NB4 (cell line): ENCODE measurements around the gene PGF.
"Not testable (repeated sequence)": the region's sequence is repeated elsewhere in the genome, so short reads cannot be mapped to it uniquely, and the experiment has no call there.

Experiments used
- DNase-seq: peaks from one replicate; pipeline ENCODE4 v3.0.0; 2010; ENCODE audit warnings: low read depth
- H3K4me3 ChIP-seq: one replicate; pipeline ENCODE4 v1.5.1; 2011; ENCODE audit warnings: mild to moderate bottlenecking, low read depth, low read length, moderate library complexity
- MYC ChIP-seq: IDR thresholded peaks from 2 replicates; pipeline ENCODE4 v1.6.1; 2011; ENCODE audit warnings: low read depth, low read length
- POLR2A ChIP-seq: IDR thresholded peaks from 2 replicates; pipeline ENCODE4 v1.6.1; 2011; ENCODE audit warnings: mild to moderate bottlenecking; ENCODE audit not compliant: insufficient read length; ENCODE audit errors: extremely low read depth
- TF ChIP-seq, protein P1 (sequence below): IDR thresholded peaks from one replicate; pipeline ENCODE4 v1.5.1; 2012; ENCODE audit warnings: low read depth, low read length
- TF ChIP-seq, protein P2 (sequence below): IDR thresholded peaks from 2 replicates; pipeline ENCODE4 v1.6.1; 2011; ENCODE audit warnings: low read depth, low read length

The PGF gene

DNA sequence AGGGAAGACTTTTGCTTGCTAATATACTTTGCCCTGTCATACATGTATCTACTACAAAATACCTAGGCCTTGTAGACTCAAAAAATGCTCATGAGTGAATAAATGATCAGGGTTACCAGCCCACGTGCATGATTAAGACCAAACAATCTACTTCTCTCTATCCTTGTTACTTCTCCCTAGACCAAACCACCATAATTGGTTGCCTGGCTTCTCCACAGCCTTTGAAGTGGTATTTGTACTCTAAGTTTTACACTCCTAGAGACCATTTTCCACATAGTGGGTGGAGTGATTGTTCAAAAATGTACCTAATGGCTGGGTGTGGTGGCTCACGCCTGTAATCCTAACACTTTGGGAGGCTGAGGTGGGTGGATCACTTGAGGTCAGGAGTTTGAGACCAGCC is 18.2 kb downstream of the PGF start:
- DNase-seq = no peak
- TF ChIP-seq, protein P1, sequence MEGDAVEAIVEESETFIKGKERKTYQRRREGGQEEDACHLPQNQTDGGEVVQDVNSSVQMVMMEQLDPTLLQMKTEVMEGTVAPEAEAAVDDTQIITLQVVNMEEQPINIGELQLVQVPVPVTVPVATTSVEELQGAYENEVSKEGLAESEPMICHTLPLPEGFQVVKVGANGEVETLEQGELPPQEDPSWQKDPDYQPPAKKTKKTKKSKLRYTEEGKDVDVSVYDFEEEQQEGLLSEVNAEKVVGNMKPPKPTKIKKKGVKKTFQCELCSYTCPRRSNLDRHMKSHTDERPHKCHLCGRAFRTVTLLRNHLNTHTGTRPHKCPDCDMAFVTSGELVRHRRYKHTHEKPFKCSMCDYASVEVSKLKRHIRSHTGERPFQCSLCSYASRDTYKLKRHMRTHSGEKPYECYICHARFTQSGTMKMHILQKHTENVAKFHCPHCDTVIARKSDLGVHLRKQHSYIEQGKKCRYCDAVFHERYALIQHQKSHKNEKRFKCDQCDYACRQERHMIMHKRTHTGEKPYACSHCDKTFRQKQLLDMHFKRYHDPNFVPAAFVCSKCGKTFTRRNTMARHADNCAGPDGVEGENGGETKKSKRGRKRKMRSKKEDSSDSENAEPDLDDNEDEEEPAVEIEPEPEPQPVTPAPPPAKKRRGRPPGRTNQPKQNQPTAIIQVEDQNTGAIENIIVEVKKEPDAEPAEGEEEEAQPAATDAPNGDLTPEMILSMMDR = no peak
- TF ChIP-seq, protein P2, sequence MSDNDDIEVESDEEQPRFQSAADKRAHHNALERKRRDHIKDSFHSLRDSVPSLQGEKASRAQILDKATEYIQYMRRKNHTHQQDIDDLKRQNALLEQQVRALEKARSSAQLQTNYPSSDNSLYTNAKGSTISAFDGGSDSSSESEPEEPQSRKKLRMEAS = no peak
- TF ChIP-seq POLR2A (no peak), MYC (no peak)
- H3K4me3 ChIP-seq = no peak overlapping the region

DNA sequence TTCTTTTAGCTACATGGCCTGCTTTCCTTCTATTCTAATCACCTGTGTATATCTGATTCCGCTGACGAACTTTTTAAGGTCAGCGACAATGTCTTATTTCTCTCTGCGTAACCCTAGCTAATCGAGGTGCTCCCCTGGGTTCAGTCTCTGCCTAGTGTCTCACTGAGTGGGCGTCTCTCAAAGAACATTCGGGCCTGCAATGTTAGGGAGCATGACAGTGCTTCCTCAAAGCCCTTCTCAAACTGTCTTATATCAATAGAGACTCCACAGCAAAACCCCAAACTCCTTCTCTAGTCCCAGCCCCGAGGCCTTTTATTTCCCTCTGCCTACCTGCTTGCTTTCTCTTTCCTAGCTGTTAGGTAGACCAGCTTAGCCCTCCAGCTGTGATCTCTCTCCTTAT is 18.7 kb downstream of the PGF start:
- no peak overlapping the region for H3K4me3 ChIP-seq
- TF ChIP-seq MYC (no peak), POLR2A (no peak)
- TF ChIP-seq, protein P2 = no peak
- TF ChIP-seq, protein P1 = no peak
- no peak for DNase-seq

DNA sequence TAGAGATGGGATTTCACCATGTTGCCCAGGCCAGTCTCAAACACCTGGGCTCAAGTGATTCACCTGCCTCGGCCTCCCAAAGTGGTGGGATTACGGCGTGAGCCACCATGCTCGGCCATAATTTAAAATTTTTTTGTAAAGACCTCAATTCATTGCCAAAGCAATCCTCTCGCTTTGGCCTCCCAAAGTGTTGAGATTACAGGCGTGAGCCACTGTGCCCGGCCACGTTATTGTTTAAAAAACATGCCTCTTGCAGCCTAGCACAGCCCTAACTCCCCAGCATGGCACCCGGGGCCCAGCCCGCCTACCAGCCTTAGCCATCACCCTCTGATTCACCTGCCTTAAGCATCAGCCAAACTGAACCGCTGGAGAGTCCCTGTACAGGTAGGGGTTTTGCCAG is 19.2 kb downstream of the PGF start:
- DNase-seq = no peak
- H3K4me3 ChIP-seq = no peak overlapping the region
- TF ChIP-seq POLR2A (no peak), MYC (no peak)
- TF ChIP-seq, protein P1 = no peak
- TF ChIP-seq, protein P2 = no peak

DNA sequence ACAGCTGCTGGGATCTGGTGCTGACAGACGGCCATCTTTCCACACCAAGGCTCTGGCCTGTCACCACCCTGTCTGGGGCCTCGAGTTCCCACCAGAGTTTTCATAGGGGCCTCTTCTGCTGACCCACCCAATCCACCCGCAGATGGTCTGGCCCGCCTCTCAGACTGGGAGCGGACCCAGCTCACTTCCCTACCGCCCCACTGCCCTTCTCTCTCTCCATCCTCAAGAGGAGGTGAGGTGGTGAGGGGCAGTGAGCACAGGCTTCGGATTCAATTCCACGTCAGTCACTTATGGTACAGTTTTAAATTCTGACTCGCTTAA is 20.1 kb downstream of the PGF start:
- TF ChIP-seq POLR2A (no peak), MYC (no peak)
- TF ChIP-seq, protein P1 = no peak
- TF ChIP-seq, protein P2 = no peak
- DNase-seq = no peak
- H3K4me3 ChIP-seq = no peak overlapping the region

DNA sequence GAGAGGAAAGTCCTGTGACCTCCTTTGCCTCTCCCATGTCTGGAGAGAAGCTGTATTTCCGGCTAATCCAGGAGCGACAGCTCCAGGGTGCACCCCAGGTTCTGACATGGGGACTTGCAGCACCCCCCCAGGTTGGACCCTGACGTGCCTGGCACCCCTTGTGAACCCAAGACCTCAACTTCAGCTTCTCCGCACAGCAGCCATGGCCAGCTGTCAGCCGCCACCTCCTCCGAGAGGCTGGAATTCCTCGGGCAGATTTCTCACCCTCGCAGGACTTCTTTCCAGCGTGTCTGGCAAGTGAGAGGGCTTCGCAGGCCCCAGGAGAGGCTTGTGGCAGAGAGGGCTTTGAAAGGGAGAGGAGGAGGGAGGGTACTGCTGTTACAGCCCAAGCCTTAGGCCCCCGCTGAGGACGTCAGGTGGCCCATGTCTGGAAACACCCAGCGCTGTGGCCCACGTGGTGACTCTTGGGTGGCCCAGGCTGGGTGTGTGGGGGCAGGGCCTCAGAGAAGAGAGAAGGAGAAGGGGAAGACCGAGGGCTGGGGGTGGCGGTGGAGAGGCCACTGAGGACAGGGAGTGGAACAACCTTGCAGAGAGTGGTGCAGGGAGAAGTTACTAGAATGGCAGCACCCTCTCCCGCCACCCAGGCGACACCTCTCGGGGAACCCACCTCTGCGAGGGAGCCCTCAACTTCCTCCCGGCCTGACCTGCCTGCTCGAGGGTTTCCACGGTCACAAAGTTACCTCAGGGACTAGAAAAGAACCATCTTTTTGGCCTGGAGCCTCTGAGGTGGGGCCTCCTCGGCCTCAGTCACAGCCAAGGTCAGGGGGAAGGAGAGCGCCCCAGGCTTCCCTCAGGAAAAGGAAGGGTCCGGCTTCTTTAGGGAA is 20.7 kb downstream of the PGF start:
- DNase-seq = peak; percentile 45
- no peak for TF ChIP-seq POLR2A
- TF ChIP-seq, protein P2 = peak; percentile 67
- H3K4me3 ChIP-seq = no peak overlapping the region

DNA sequence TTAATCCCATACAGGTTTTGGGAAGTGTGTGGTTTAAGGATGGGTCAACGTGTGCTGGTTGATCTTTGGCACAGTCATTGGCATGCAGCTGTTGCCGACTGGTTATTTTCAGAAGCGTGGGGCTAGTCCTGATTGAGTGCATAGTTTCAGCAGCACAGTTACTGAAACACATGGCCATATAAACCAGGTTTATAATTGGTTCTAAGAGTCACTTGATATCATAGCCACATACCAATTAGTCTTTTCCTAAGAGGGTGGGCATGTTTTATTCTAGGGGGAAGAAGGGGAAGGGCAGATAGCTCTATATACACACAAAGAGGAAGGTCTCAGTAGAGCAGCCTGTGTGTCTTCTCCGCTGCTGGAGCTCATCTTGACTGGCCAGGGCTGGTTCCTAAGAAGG is 21.4 kb downstream of the PGF start:
- H3K4me3 ChIP-seq = no peak overlapping the region
- TF ChIP-seq, protein P2 = no peak
- TF ChIP-seq MYC (no peak), POLR2A (no peak)
- TF ChIP-seq, protein P1 = no peak
- no peak for DNase-seq

DNA sequence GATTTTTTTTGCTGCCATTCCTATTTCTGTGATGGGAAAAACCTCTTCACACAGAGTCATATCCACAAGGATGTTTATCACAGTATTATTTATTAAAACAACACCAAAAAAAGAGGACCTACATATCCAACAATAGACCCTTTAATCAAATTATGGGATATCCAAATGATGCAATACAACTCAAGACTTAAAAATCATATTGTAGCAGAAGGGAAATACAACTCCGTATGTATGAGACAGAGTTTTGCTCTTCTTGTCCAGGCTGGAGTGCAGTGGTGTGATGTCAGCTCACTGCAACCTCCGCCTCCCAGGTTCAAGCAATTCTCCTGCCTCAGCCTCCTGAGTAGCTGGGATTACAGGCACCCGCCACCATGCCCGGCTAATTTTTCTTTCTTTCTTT is 22.5 kb downstream of the PGF start:
- not testable (repeated sequence) for H3K4me3 ChIP-seq, DNase-seq
